ENCODE results near the gene RHD. TPM values are rescaled to one million over a fixed set of nuclear protein-coding genes. Genes with fewer than 3 reads are reported as not detected.
"Not testable (repeated sequence)": the region's sequence is repeated elsewhere in the genome, so short reads cannot be mapped to it uniquely, and the experiment has no call there.

Gene RHD
- total RNA-seq, 6 experiments from 2014 or later = 0.22 to 0.58 (median 0.51) TPM; not detected in 3

DNA sequence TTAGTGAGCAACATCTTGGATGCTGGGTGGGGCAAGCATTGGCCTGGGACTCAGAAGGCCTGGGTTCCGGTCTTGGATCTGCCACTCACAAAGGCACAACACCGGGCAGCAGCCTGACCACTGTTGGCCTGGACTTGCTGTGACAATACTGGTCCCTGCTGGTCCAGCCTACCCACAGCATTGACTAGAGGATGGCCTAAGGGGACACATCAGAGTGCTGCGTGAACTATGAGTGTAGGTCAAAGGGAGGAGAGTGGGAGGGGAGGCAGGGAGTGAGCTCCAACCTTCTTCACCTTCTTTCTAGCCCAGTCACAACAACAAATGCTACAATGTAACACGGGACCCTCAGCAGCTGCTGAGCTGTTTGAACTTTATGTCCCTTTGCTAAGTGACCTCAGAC lies 96.9 kb downstream of the RHD start:
- no peak for DNase-seq

DNA sequence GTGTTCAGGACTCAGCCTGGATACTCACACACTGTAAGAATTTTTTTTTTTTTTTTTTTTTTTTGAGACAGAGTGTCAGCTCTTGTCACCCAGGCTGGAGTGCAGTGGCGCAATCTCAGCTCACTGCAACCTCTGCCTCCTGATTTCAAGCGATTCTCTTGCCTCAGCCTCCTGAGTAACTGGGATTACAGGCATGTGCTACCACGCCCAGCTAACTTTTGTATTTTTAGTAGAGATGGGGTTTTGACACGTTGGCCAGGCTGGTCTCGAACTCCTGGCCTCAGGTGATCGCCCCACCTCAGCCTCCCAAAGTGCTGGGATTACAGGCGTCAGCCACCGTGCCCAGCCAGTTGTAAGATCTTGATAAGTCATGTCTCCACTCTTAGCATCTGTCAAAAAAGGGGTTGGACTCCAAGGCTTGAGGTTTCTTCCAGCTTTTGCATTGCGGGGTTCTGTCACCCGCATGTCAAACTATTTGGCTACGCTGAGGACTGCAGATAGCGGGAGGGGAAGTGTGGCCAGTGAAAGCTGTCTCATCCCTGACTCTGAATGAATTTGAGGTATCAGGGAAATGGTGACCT lies 97.5 kb downstream of the RHD start:
- DNase-seq; intact Hi-C loops (cut with DNase I); H3K27ac ChIP-seq; ATAC-seq; H3K9me3 ChIP-seq; H3K4me3 ChIP-seq; H3K4me1 ChIP-seq; H3K36me3 ChIP-seq; H3K27me3 ChIP-seq: not testable (repeated sequence)
- 75% methylated on average over 5 of the region's 12 CpGs for WGBS (ENCODE audit: insufficient coverage, low coverage, low lambda C conversion rate, missing lambda C conversion rate)

More for the DNA sequence above, 96.9 kb downstream of the RHD start:
- no peak overlapping the region for H3K27ac ChIP-seq
- TF ChIP-seq, protein P1, sequence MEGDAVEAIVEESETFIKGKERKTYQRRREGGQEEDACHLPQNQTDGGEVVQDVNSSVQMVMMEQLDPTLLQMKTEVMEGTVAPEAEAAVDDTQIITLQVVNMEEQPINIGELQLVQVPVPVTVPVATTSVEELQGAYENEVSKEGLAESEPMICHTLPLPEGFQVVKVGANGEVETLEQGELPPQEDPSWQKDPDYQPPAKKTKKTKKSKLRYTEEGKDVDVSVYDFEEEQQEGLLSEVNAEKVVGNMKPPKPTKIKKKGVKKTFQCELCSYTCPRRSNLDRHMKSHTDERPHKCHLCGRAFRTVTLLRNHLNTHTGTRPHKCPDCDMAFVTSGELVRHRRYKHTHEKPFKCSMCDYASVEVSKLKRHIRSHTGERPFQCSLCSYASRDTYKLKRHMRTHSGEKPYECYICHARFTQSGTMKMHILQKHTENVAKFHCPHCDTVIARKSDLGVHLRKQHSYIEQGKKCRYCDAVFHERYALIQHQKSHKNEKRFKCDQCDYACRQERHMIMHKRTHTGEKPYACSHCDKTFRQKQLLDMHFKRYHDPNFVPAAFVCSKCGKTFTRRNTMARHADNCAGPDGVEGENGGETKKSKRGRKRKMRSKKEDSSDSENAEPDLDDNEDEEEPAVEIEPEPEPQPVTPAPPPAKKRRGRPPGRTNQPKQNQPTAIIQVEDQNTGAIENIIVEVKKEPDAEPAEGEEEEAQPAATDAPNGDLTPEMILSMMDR (IDR thresholded peaks at IDR 0.05) = no peak
- TF ChIP-seq POLR2A (IDR thresholded peaks at IDR 0.05) = no peak
- no peaks in the 10 kb centered on the region for H3K27me3 ChIP-seq
- ATAC-seq = peak; percentile 34 to 66 (median 44)
- 57% methylated on average over 1 of the region's 4 CpGs for WGBS (ENCODE audit: insufficient coverage, low coverage, low lambda C conversion rate, missing lambda C conversion rate)
- H3K36me3 ChIP-seq = no peaks in the 10 kb centered on the region
- no peaks in the 10 kb centered on the region for H3K4me1 ChIP-seq
- H3K9me3 ChIP-seq = no peaks in the 10 kb centered on the region
- no peak overlapping the region for H3K4me3 ChIP-seq
- intact Hi-C loops (cut with DNase I) = no loop called here

DNA sequence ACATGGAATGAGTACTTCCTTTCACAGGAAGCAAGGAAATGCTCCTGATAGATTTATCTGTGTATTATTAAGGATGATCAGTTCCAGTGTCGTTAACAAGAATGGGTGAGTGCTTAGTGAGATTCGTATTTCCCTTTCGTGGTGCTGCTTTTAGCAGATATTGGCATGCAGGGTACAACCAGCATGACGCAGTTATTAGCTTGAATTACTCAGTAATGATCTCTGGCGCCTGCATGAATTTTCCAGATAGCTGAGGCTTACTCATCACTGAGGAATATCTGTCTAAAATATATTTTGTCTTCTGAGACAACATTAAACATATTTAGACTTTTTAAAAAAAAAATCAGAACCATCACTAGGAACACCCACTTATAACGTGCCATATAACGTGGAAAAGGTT lies 99.4 kb downstream of the RHD start:
- H3K27me3 ChIP-seq; H3K27ac ChIP-seq; H3K4me1 ChIP-seq; DNase-seq; H3K9me3 ChIP-seq; intact Hi-C loops (cut with DNase I); H3K4me3 ChIP-seq; H3K36me3 ChIP-seq: not testable (repeated sequence)
- ATAC-seq = peak in 1 of 4 donors; percentile 34
- 41% methylated on average over 7 of the region's 7 CpGs for WGBS (ENCODE audit: insufficient coverage, low coverage, low lambda C conversion rate, missing lambda C conversion rate)

DNA sequence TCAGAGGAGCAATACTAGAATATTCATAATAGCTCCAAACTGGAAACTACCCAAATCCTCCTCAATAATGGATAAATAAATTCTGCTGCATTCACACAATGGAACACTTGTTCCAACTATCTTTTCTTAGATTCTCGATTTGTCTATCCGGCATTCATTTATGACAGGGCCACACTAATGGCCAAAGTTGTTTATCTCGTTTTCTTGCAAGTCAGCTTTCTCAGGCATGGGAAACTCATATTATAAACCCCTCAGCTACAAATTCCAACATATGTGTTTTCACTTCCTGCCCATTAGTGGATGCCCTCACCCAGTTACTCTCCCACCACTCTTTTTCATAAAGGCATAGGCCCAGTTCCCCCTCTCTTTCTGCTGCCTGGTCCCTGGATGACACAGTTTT lies 106.1 kb downstream of the RHD start:
- H3K36me3 ChIP-seq; H3K9me3 ChIP-seq; DNase-seq; H3K4me1 ChIP-seq; H3K27me3 ChIP-seq; ATAC-seq; H3K4me3 ChIP-seq; intact Hi-C loops (cut with DNase I); H3K27ac ChIP-seq: not testable (repeated sequence)
- 79% methylated on average over 3 of the region's 3 CpGs for WGBS (ENCODE audit: insufficient coverage, low coverage, low lambda C conversion rate, missing lambda C conversion rate)

Other genes starting within 250 kb of the RHD start
- 10 to 100 TPM; 11.0 to 21.8 (median 16.8) TPM for gene SYF2, start 40.0 kb upstream of the RHD start, total RNA-seq
- 10 to 100 TPM; 32.1 to 52.1 (median 40.2) TPM for gene RSRP1, start 25.1 kb upstream of the RHD start, total RNA-seq
- 10 to 100 TPM; 22.2 to 43.1 (median 36.4) TPM for gene TMEM50A, start 65.8 kb downstream of the RHD start, total RNA-seq
- 1 to 10 TPM in 4 of 6 experiments, under 1 TPM in 2; 0.25 to 2.2 (median 1.4) TPM for gene RHCE, start 148.3 kb downstream of the RHD start, total RNA-seq
- 10 to 100 TPM; 23.2 to 32.9 (median 27.2) TPM for gene MACO1, start 158.4 kb downstream of the RHD start, total RNA-seq

All from right lobe of liver (tissue), 6 donors.